Sigmoid colon (tissue), 4 donors: ENCODE data around the gene FZD10.

Experiments
- CTCF ChIP-seq, 4 experiments: fragments of 450-650 bp in 3 of 4; fragments of 200-600 bp in 1 of 4; IDR thresholded peaks; one replicate each; pipeline ENCODE4 v1.5.1; 2016 to 2019; ENCODE audit warnings: antibody characterized with exemption in 4 of 4, mild to moderate bottlenecking in 3 of 4, moderate library complexity in 2 of 4
- POLR2AphosphoS5 ChIP-seq, 4 donors: sonication (generic); formaldehyde crosslinking; IDR thresholded peaks; one replicate each; pipeline ENCODE4 v1.6.1; 2017; ENCODE audit warnings: antibody characterized with exemption in 4 of 4

DNA sequence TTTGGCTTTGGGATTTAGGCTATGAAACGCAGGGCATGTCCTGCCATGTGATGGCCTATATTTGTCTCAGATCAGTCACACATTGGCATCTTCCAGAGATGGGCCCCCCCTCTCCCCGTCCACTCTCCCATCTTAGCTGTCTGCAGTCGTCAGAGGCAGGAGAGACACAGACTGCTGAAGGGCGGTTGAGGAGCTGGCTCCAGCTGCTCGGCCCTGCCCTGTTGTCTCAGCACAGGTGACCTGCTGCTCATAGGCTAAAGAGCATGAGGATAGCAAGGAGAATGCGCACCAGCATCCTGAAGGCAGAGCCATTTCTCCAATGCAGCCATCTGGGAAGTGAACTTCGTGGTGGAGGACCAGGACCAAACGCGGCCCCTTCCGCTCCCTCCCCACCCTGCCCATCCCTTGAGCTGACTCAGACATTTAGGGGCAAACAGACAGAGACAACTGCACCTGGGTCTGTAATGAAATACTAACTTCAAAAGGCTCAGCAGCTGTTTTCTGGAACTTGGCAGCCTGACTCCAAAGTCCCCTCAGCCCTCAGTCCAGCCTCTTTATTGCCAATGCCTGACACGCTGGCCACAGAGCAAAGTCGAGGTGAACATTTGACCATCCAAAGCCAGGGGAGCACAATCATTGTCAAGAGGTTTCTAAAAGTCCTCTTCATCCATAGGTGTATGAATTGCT lies 22.3 kb downstream of the FZD10 start:
- TF ChIP-seq POLR2AphosphoS5 (IDR thresholded peaks at IDR 0.05) = no peak
- TF ChIP-seq CTCF (IDR thresholded peaks at IDR 0.05) = no peak
